Heart left ventricle (tissue), 16 donors: ENCODE measurements around the gene TFEC. TPM values are rescaled to one million over a fixed set of nuclear protein-coding genes. Genes with fewer than 3 reads are reported as not detected.

Source experiments
- ATAC-seq, 4 donors: fragments of 200-7000 bp; cut with Tn5 transposase; one replicate each; pipeline ENCODE4 v1.9.1; 2020 to 2022; ENCODE audit warnings: moderate library complexity in 4 of 4, mild to moderate bottlenecking in 3 of 4, moderate number of reproducible peaks in 1 of 4
- DNase-seq, 5 donors: peaks; one replicate each; pipeline ENCODE4 v3.0.0-alpha.2; 2020
- H3K27ac ChIP-seq, 12 donors: fragments of 200-600 bp; sonication (generic) in 4 of 12; one replicate each; pipeline versions ENCODE4 v1.5.0 to v1.8.0; 2016 to 2022; ENCODE audit warnings: mild to moderate bottlenecking in 2 of 12
- H3K27me3 ChIP-seq, 9 donors: fragments of 200-600 bp; sonication (generic) in 2 of 9; one replicate each; pipeline versions ENCODE4 v1.5.1 to v1.8.0; 2016 to 2022; ENCODE audit warnings: mild to moderate bottlenecking in 3 of 9
- H3K36me3 ChIP-seq, 9 donors: fragments of 200-600 bp; sonication (generic) in 2 of 9; one replicate each; pipeline versions ENCODE4 v1.5.0 to v1.8.0; 2018 to 2022; ENCODE audit warnings: mild to moderate bottlenecking in 2 of 9
- H3K4me1 ChIP-seq, 12 donors: fragments of 200-600 bp; sonication (generic) in 4 of 12; one replicate each; pipeline versions ENCODE4 v1.5.0 to v1.8.0; 2016 to 2022; ENCODE audit warnings: mild to moderate bottlenecking in 3 of 12
- H3K4me3 ChIP-seq, 12 donors: fragments of 200-600 bp; sonication (generic) in 4 of 12; one replicate each; pipeline versions ENCODE4 v1.5.0 to v1.8.0; 2017 to 2022; ENCODE audit warnings: mild to moderate bottlenecking in 9 of 12, moderate library complexity in 4 of 12
- H3K9me3 ChIP-seq, 12 donors: fragments of 200-600 bp; sonication (generic) in 4 of 12; one replicate each; pipeline versions ENCODE4 v1.5.0 to v1.8.0; 2016 to 2022; ENCODE audit warnings: mild to moderate bottlenecking in 1 of 12
- CTCF ChIP-seq, 12 donors: fragments of 200-600 bp; sonication (generic) in 4 of 12; IDR thresholded peaks; one replicate each; pipeline versions ENCODE4 v1.5.0 to v1.8.0; 2018 to 2022; ENCODE audit warnings: antibody characterized with exemption in 12 of 12, mild to moderate bottlenecking in 5 of 12
- POLR2A ChIP-seq, 2 donors: fragments of 450-650 bp; IDR thresholded peaks; one replicate each; pipeline ENCODE4 v1.6.1; 2017; ENCODE audit warnings: antibody characterized with exemption in 2 of 2, mild to moderate bottlenecking in 2 of 2, moderate library complexity in 2 of 2
- WGBS, 4 donors: extraction: QIAGEN DNeasy Blood & Tissue Kit in 2 of 4; methylation state at CpG; one replicate each; pipeline versions ENCODE4 v1.1.5 to v1.1.7; 2013 to 2018; 5-methylcytosine and 5-hydroxymethylcytosine counted together
- intact Hi-C, 10 donors: fragments of 100-400 bp; cut with DNase I; formaldehyde crosslinking; loops; one replicate each; pipeline versions ENCODE4 v1.11.1 to v1.14.2; 2022
- polyA plus RNA-seq, 2 donors: library from polyadenylated mRNA; stranded (reverse); fragments of 200-250 nt; gene quantifications; one replicate each; pipeline ENCODE4 v1.2.3, GENCODE V29; 2013
- total RNA-seq, 9 donors: library from RNA; depleted of rRNA in 2 of 9; stranded (reverse); fragments of >200 nt in 2 of 9; fragmentation: NEBNext Ultra II Directional in 3 of 9; extraction: Animal tissue kit (Norgen Biotek cat#: 25700) in 3 of 9; gene quantifications; one replicate each; pipeline versions ENCODE4 v1.1.0 to v1.2.4, GENCODE V29; 2016 to 2023
- donor health status: ischemic (EF 13 %, LVEDD 7.1; RV severe dilation, severe dysfunction).
- donor health status: healthy with polysubstance abuse.
- donor health status: DM: no; HTN: yes; CAD: no.
- donor health status: DM: no; HTN: no; CAD: no.
- donor health status: ischemic (EF 25% LVEDD 6.9; RV normal size, moderate dysfunction).
- donor health status: ischemic (EF 25% LVEDD 5.7; RV mildly dilated, moderate dysfunction).
- donor health status: healthy.
- donor health status: DM: yes; HTN: yes; CAD: no.
- donor health status: ischemic (EF 35%, LVEDD 5.7; RV mildly dilated, moderate dysfunction).
- donor health status: nonischemic (EF 11% LVEDD 7.7; RV severe dilation, severe dysfunction).
- donor health status: DM: yes; HTN: yes; CAD: no.
- donor health status: PGD.
- donor health status: ischemic (EF 29% LVEDD 5.4; RV normal size, mild dysfunction).
- donor health status: nonischemic (EF 23%, LVEDD 6.1; RV moderate dilation, normal function).

TFEC gene
- total and polyA plus RNA-seq, 11 donors = 0.42 to 15.4 (median 0.87) TPM

GRCh38 chr7:115920367-115920766 lies 110.2 kb downstream of the TFEC start:
- DNase-seq (no peak), ATAC-seq (no peak)
- Histone ChIP-seq H3K4me1 (peaks cover 0 to 6% (median 0%) of the 10 kb centered on the region in 12 donors), H3K27ac (no peak overlapping the region), H3K36me3 (no peaks in the 10 kb centered on the region), H3K4me3 (no peak overlapping the region), H3K27me3 (no peaks in the 10 kb centered on the region), H3K9me3 (no peaks in the 10 kb centered on the region)
- TF ChIP-seq CTCF (IDR thresholded peaks at IDR 0.05) (no peak), POLR2A (IDR thresholded peaks at IDR 0.05) (no peak)
- intact Hi-C loops = no loop called here
- 87 to 95% (median 89%) methylated on average over 1 of the region's 1 CpG for WGBS, 4 donors

GRCh38 chr7:115914951-115915350 lies 115.6 kb downstream of the TFEC start:
- Histone ChIP-seq H3K4me1 (peaks cover 0 to 14% (median 0%) of the 10 kb centered on the region in 12 donors), H3K36me3 (no peaks in the 10 kb centered on the region), H3K27ac (no peak overlapping the region), H3K27me3 (peaks cover 0 to 8% (median 0%) of the 10 kb centered on the region in 9 donors), H3K4me3 (no peak overlapping the region), H3K9me3 (no peaks in the 10 kb centered on the region)
- ATAC-seq (no peak), DNase-seq (no peak)
- 56 to 82% (median 75%) methylated on average over 1 of the region's 1 CpG for WGBS, 4 donors
- intact Hi-C loops = loop anchor here in 3 of 10 donors (10.0 kb wide), 2 partner anchors 1840 to 1890 kb away; no protein-coding TSS in a partner anchor
- TF ChIP-seq POLR2A (IDR thresholded peaks at IDR 0.05) (no peak), CTCF (IDR thresholded peaks at IDR 0.05) (no peak)

- DNase-seq (no peak), ATAC-seq (no peak)
- Histone ChIP-seq H3K27ac (no peak overlapping the region), H3K4me3 (no peak overlapping the region), H3K9me3 (no peaks in the 10 kb centered on the region), H3K27me3 (peaks cover 0 to 8% (median 0%) of the 10 kb centered on the region in 9 donors), H3K4me1 (peaks cover 0 to 14% (median 0%) of the 10 kb centered on the region in 12 donors), H3K36me3 (no peaks in the 10 kb centered on the region)
- 61 to 73% (median 69%) methylated on average over 3 of the region's 3 CpGs for WGBS, 4 donors
- no peak for TF ChIP-seq POLR2A (IDR thresholded peaks at IDR 0.05)
- TF ChIP-seq CTCF (IDR thresholded peaks at IDR 0.05) = no peak
- intact Hi-C loops = loop anchor here in 3 of 10 donors (10.0 kb wide), 2 partner anchors 1837 to 1887 kb away; no protein-coding TSS in a partner anchor
These were observed 119.1 kb downstream of the TFEC start for GRCh38 chr7:115911465-115911864.

- no peaks in the 10 kb centered on the region for H3K9me3 ChIP-seq
- H3K36me3 ChIP-seq = no peaks in the 10 kb centered on the region
- peaks cover 0 to 14% (median 0%) of the 10 kb centered on the region in 12 donors for H3K4me1 ChIP-seq
- TF ChIP-seq CTCF (IDR thresholded peaks at IDR 0.05) = peak; percentile 35 to 70 (median 52)
- no peak for TF ChIP-seq POLR2A (IDR thresholded peaks at IDR 0.05)
- ATAC-seq (no peak), DNase-seq (no peak)
- H3K27ac ChIP-seq = no peak overlapping the region
- H3K27me3 ChIP-seq = peaks cover 0 to 8% (median 0%) of the 10 kb centered on the region in 9 donors
- intact Hi-C loops = loop anchor here in 3 of 10 donors (10.0 kb wide), 2 partner anchors 1836 to 1886 kb away; no protein-coding TSS in a partner anchor
- no peak overlapping the region for H3K4me3 ChIP-seq
- 2 to 4% (median 3%) methylated on average over 5 of the region's 5 CpGs for WGBS, 4 donors
These were observed 119.9 kb downstream of the TFEC start for GRCh38 chr7:115910541-115911164.
